Measurements from ENCODE around the gene INIP.

Gene INIP

DNA sequence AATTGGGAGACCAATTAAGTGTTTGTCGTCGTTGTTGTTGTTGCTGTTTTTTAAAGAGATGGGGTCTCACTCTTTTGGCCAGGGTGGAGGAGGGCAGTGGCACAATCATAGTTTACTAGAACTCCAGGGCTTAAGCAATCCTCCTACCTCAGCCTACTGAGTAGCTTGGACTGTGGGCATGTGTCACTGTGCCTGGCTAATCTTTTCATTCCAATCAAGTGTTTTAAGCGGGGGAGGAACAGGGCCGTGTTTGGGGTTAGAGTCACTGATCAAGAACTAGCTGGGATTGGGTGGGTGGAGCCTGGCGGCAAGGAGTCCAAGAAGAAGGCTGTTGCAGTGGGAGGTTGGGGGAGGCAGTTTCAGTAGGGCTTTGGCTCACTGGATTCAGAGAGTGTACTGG, 46.4 kb upstream of the INIP start:
- Histone ChIP-seq H3K27me3 (ENCODE audit: insufficient read depth, low read length, poor library complexity, severe bottlenecking) (no peaks in the 10 kb centered on the region), H3K36me3 (ENCODE audit: insufficient read depth, low read length) (no peaks in the 10 kb centered on the region), H3K4me2 (ENCODE audit: low read depth, low read length, poor library complexity, severe bottlenecking) (no peak overlapping the region), H2AFZ (ENCODE audit: low read length) (no peak overlapping the region), H3K4me3 (ENCODE audit: low read length, poor library complexity, severe bottlenecking) (no peak overlapping the region), H4K20me1 (ENCODE audit: insufficient read depth, low read length, poor library complexity, severe bottlenecking) (no peaks in the 10 kb centered on the region), H3K9me3 (ENCODE audit: insufficient read depth, low read depth, low read length) (peaks cover 7% of the 10 kb centered on the region; the same call in 1 of the 2 replicates), H3K9me2 (replicated peaks; ENCODE audit: low read depth, low read length) (no peaks in the 10 kb centered on the region), H3F3A (ENCODE audit: low read depth) (no peaks in the 10 kb centered on the region), H3K79me2 (ENCODE audit: insufficient read depth, low read length) (no peaks in the 10 kb centered on the region), H3K9ac (ENCODE audit: low read depth, low read length, poor library complexity, severe bottlenecking) (no peak overlapping the region), H3K4me1 (ENCODE audit: insufficient read depth, low read length, poor library complexity, severe bottlenecking) (no peaks in the 10 kb centered on the region)
- TF ChIP-seq, protein P1, sequence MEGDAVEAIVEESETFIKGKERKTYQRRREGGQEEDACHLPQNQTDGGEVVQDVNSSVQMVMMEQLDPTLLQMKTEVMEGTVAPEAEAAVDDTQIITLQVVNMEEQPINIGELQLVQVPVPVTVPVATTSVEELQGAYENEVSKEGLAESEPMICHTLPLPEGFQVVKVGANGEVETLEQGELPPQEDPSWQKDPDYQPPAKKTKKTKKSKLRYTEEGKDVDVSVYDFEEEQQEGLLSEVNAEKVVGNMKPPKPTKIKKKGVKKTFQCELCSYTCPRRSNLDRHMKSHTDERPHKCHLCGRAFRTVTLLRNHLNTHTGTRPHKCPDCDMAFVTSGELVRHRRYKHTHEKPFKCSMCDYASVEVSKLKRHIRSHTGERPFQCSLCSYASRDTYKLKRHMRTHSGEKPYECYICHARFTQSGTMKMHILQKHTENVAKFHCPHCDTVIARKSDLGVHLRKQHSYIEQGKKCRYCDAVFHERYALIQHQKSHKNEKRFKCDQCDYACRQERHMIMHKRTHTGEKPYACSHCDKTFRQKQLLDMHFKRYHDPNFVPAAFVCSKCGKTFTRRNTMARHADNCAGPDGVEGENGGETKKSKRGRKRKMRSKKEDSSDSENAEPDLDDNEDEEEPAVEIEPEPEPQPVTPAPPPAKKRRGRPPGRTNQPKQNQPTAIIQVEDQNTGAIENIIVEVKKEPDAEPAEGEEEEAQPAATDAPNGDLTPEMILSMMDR (conservative IDR thresholded peaks at IDR 0.05; ENCODE audit: low read length), result no peak
- no peak for TF ChIP-seq EZH2phosphoT487 (IDR thresholded peaks at IDR 0.05; ENCODE audit: borderline replicate concordance)

DNA sequence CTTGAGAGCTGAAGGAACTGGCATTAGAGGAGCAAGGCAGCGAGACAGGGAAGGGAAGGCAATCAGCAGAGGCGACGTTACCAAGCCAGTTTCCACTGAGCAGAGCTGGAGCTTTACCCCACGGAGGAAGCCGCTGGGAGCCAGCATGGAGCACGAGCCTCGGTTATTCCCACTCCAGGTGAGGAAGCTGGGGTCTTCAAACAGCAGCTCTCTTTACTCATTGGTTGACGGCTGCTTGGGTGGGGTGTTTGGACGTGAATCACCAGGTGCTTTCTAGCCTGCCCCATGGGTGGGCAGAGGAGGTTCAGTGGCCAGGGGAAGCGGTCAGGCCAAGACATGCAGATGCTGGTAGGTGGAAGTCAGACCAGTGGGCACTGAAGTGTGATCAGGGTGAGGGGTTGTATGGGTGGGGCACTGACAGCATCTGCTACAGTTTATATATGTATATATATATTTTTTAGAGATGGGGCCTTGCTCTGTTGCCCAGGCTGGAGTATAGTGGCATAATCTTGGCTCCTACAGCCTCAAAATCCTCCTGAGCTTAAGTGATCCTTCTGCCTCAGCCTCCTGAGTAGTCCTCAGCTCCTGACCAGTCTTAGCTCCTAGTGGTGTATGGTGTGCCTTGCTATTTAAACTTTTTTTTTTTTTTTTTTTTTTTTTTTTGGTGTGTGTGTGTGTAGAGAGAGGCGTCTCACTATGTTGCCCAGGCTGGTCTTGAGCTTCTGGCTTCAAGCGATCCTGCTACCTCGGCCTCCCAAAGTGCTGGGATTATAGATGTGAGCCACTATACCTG, 45.0 kb upstream of the INIP start:
- Histone ChIP-seq H3K36me3 (ENCODE audit: insufficient read depth, low read length) (no peaks in the 10 kb centered on the region), H3F3A (ENCODE audit: low read depth) (no peaks in the 10 kb centered on the region), H3K9me2 (replicated peaks; ENCODE audit: low read depth, low read length) (no peaks in the 10 kb centered on the region), H3K27me3 (ENCODE audit: insufficient read depth, low read length, poor library complexity, severe bottlenecking) (no peaks in the 10 kb centered on the region), H4K20me1 (ENCODE audit: insufficient read depth, low read length, poor library complexity, severe bottlenecking) (no peaks in the 10 kb centered on the region), H3K9me3 (ENCODE audit: insufficient read depth, low read depth, low read length) (peaks cover 7% of the 10 kb centered on the region; the same call in 1 of the 2 replicates), H3K4me3 (ENCODE audit: low read length, poor library complexity, severe bottlenecking) (no peak overlapping the region), H3K4me2 (ENCODE audit: low read depth, low read length, poor library complexity, severe bottlenecking) (no peak overlapping the region), H3K9ac (ENCODE audit: low read depth, low read length, poor library complexity, severe bottlenecking) (no peak overlapping the region), H2AFZ (ENCODE audit: low read length) (no peak overlapping the region), H3K4me1 (ENCODE audit: insufficient read depth, low read length, poor library complexity, severe bottlenecking) (no peaks in the 10 kb centered on the region), H3K79me2 (ENCODE audit: insufficient read depth, low read length) (no peaks in the 10 kb centered on the region)
- no peak for TF ChIP-seq EZH2phosphoT487 (IDR thresholded peaks at IDR 0.05; ENCODE audit: borderline replicate concordance)
- TF ChIP-seq, protein P1 (conservative IDR thresholded peaks at IDR 0.05; ENCODE audit: low read length), result no peak

- TF ChIP-seq EZH2phosphoT487 (IDR thresholded peaks at IDR 0.05; ENCODE audit: borderline replicate concordance), result no peak
- TF ChIP-seq, protein P1 (conservative IDR thresholded peaks at IDR 0.05; ENCODE audit: low read length), result no peak
Observed at GRCh38 chr9:112761912-112762655, 44.2 kb upstream of the INIP start.

More at GRCh38 chr9:112761912-112762655, 44.2 kb upstream of the INIP start:
- no peak overlapping the region for H3K4me3 ChIP-seq (ENCODE audit: low read length, poor library complexity, severe bottlenecking)
- H3K4me2 ChIP-seq (ENCODE audit: low read depth, low read length, poor library complexity, severe bottlenecking), result no peak overlapping the region
- no peak overlapping the region for H3K9ac ChIP-seq (ENCODE audit: low read depth, low read length, poor library complexity, severe bottlenecking)
- no peaks in the 10 kb centered on the region for H3K27me3 ChIP-seq (ENCODE audit: insufficient read depth, low read length, poor library complexity, severe bottlenecking)
- H3K4me1 ChIP-seq (ENCODE audit: insufficient read depth, low read length, poor library complexity, severe bottlenecking), result no peaks in the 10 kb centered on the region
- H3F3A ChIP-seq (ENCODE audit: low read depth), result no peaks in the 10 kb centered on the region
- H3K9me3 ChIP-seq (ENCODE audit: insufficient read depth, low read depth, low read length), result peaks cover 7% of the 10 kb centered on the region; the same call in 1 of the 2 replicates
- no peaks in the 10 kb centered on the region for H3K9me2 ChIP-seq (replicated peaks; ENCODE audit: low read depth, low read length)
- no peaks in the 10 kb centered on the region for H4K20me1 ChIP-seq (ENCODE audit: insufficient read depth, low read length, poor library complexity, severe bottlenecking)
- no peaks in the 10 kb centered on the region for H3K36me3 ChIP-seq (ENCODE audit: insufficient read depth, low read length)
- H3K79me2 ChIP-seq (ENCODE audit: insufficient read depth, low read length), result no peaks in the 10 kb centered on the region
- no peak overlapping the region for H2AFZ ChIP-seq (ENCODE audit: low read length)
